H1 (cell line): Measurements from ENCODE around the gene ZNF184. TPM values are rescaled to one million over a fixed set of nuclear protein-coding genes. Genes with fewer than 3 reads are reported as not detected.
A peak's percentile ranks its signal among the peaks of the same experiment; 100 is the strongest.

Experiments
- CTCF ChIA-PET: fragments of 300-600 bp; sonication (Branson Sonifier 250); formaldehyde crosslinking; loops from one replicate; lab custom pipeline; 2021; ENCODE audit not compliant: partially characterized antibody; lab: Charles Lee
- POLR2A ChIA-PET: fragments of 300-600 bp; sonication (Branson Sonifier 250); formaldehyde crosslinking; loops from one replicate; lab custom pipeline; 2021; ENCODE audit warnings: inconsistent platforms; ENCODE audit not compliant: partially characterized antibody; lab: Charles Lee
- DNase-seq, 2 experiments: peaks; one replicate each; pipeline versions ENCODE4 v3.0.0 to v3.0.0-alpha.2; 2010 to 2022; ENCODE audit warnings: low spot score in 2 of 2, low read depth in 1 of 2, mixed read lengths in 1 of 2
- FAIRE-seq: peaks from 2 replicates; lab custom pipeline; 2011; peaks lifted over from hg19 to GRCh38; lab: Jason Lieb, UNC
- H2AFZ ChIP-seq: 2 replicates; pipeline ENCODE4 v1.8.1; 2012; ENCODE audit warnings: low read length, inconsistent platforms
- H2AK5ac ChIP-seq: 2 replicates; pipeline ENCODE4 v1.6.1; 2013; ENCODE audit warnings: low read depth, low read length
- H2BK120ac ChIP-seq: replicated peaks from 2 replicates; pipeline ENCODE3; 2013; ENCODE audit warnings: low read depth, low read length, inconsistent platforms
- H2BK12ac ChIP-seq: 2 replicates; pipeline ENCODE4 v1.6.1; 2013; ENCODE audit warnings: low read depth, low read length
- H2BK15ac ChIP-seq: 2 replicates; pipeline ENCODE4 v1.6.1; 2013; ENCODE audit warnings: low read length
- H2BK20ac ChIP-seq: 2 replicates; pipeline ENCODE4 v1.6.1; 2013; ENCODE audit warnings: low read length
- H2BK5ac ChIP-seq: 2 replicates; pipeline ENCODE4 v1.6.1; 2013; ENCODE audit warnings: low read depth, low read length
- H3K14ac ChIP-seq: 2 replicates; pipeline ENCODE4 v1.6.1; 2013; ENCODE audit warnings: inconsistent platforms; ENCODE audit not compliant: insufficient read length
- H3K18ac ChIP-seq: 2 replicates; pipeline ENCODE4 v1.6.1; 2013; ENCODE audit warnings: low read length; ENCODE audit errors: extremely low read depth
- H3K23ac ChIP-seq: 2 replicates; pipeline ENCODE4 v1.6.1; 2013; ENCODE audit warnings: inconsistent platforms; ENCODE audit not compliant: insufficient read length
- H3K23me2 ChIP-seq: 2 replicates; pipeline ENCODE4 v1.6.1; 2013; ENCODE audit warnings: low read depth, low read length
- H3K27ac ChIP-seq: 2 replicates; pipeline ENCODE4 v1.6.1; 2011; ENCODE audit warnings: low read depth, low read length, inconsistent platforms
- H3K27me3 ChIP-seq, 4 experiments: replicated peaks in 1 of 4; 1 replicate in 1 of 4; 2 replicates in 3 of 4; pipeline versions ENCODE4 v1.6.1 to v1.8.1; 2011 to 2013; ENCODE audit warnings: low read length in 3 of 4, mild to moderate bottlenecking in 3 of 4, inconsistent platforms in 2 of 4, mixed read lengths in 2 of 4, moderate library complexity in 1 of 4; ENCODE audit not compliant: control insufficient read depth in 3 of 4, insufficient read depth in 3 of 4; ENCODE audit errors: extremely low read depth in 1 of 4
- H3K36me3 ChIP-seq, 4 experiments: 2 replicates each; pipeline versions ENCODE4 v1.6.1 to v1.8.1; 2011 to 2013; ENCODE audit warnings: mild to moderate bottlenecking in 4 of 4, low read length in 3 of 4, moderate library complexity in 2 of 4, control low read depth in 1 of 4, inconsistent platforms in 1 of 4; ENCODE audit not compliant: insufficient read depth in 4 of 4, control insufficient read depth in 2 of 4
- H3K4ac ChIP-seq: replicated peaks from 2 replicates; pipeline ENCODE3; 2013; ENCODE audit warnings: low read length, low read depth, mixed read lengths, inconsistent platforms; ENCODE audit not compliant: insufficient read length
- H3K4me1 ChIP-seq, 4 experiments: replicated peaks in 1 of 4; 1 replicate in 1 of 4; 2 replicates in 3 of 4; pipeline versions ENCODE4 v1.6.1 to v1.8.1; 2011 to 2013; ENCODE audit warnings: low read length in 3 of 4, inconsistent platforms in 2 of 4, mixed read lengths in 1 of 4; ENCODE audit not compliant: insufficient read depth in 4 of 4, control insufficient read depth in 3 of 4
- H3K4me2 ChIP-seq, 2 experiments: 2 replicates each; pipeline versions ENCODE4 v1.6.1 to v1.8.1; 2011 to 2013; ENCODE audit warnings: low read depth in 2 of 2, low read length in 2 of 2, control low read depth in 1 of 2, inconsistent platforms in 1 of 2, mild to moderate bottlenecking in 1 of 2; ENCODE audit not compliant: insufficient read depth in 1 of 2
- H3K4me3 ChIP-seq, 4 experiments: fragments of 200-600, 300-600 bp in 1 of 4; sonication (generic), shearing (Covaris generic), sonication (Bioruptor Twin) in 1 of 4; 2 replicates each; pipeline versions ENCODE4 v1.5.1 to v1.8.1; 2011 to 2016; ENCODE audit warnings: low read length in 4 of 4, low read depth in 3 of 4, control low read depth in 2 of 4, inconsistent platforms in 2 of 4, mild to moderate bottlenecking in 2 of 4, mixed read lengths in 1 of 4, moderate library complexity in 1 of 4; ENCODE audit not compliant: insufficient read depth in 2 of 4; ENCODE audit errors: extremely low read depth in 1 of 4
- H3K56ac ChIP-seq: replicated peaks from 2 replicates; pipeline ENCODE3; 2013; ENCODE audit warnings: low read depth, mild to moderate bottlenecking, mixed read lengths, low read length, inconsistent platforms; ENCODE audit not compliant: insufficient read length
- H3K79me1 ChIP-seq: 2 replicates; pipeline ENCODE4 v1.6.1; 2013; ENCODE audit warnings: low read depth, low read length, control low read depth
- H3K79me2 ChIP-seq, 2 experiments: 2 replicates each; pipeline versions ENCODE4 v1.6.1 to v1.8.1; 2012 to 2013; ENCODE audit warnings: low read length in 2 of 2, mild to moderate bottlenecking in 2 of 2, inconsistent platforms in 1 of 2; ENCODE audit not compliant: insufficient read depth in 2 of 2, control insufficient read depth in 1 of 2
- H3K9ac ChIP-seq, 4 experiments: replicated peaks in 1 of 4; 1 replicate in 1 of 4; 2 replicates in 3 of 4; pipeline versions ENCODE4 v1.6.1 to v1.8.1; 2011 to 2013; ENCODE audit warnings: low read depth in 3 of 4, low read length in 3 of 4, control low read depth in 2 of 4, mild to moderate bottlenecking in 2 of 4, moderate library complexity in 2 of 4, inconsistent platforms in 1 of 4; ENCODE audit errors: extremely low read depth in 1 of 4
- H3K9me3 ChIP-seq, 2 experiments: 2 replicates each; pipeline versions ENCODE4 v1.6.1 to v1.8.1; 2012 to 2013; ENCODE audit warnings: mild to moderate bottlenecking in 2 of 2, moderate library complexity in 2 of 2, control low read depth in 1 of 2, inconsistent platforms in 1 of 2, low read depth in 1 of 2, low read length in 1 of 2, mixed read lengths in 1 of 2; ENCODE audit not compliant: insufficient read depth in 2 of 2
- H4K20me1 ChIP-seq, 2 experiments: replicated peaks in 1 of 2; 2 replicates each; pipeline versions ENCODE3 to v1.8.1; 2011 to 2013; ENCODE audit warnings: inconsistent platforms in 2 of 2, low read length in 2 of 2, mild to moderate bottlenecking in 1 of 2; ENCODE audit not compliant: insufficient read depth in 2 of 2, control insufficient read depth in 1 of 2
- H4K5ac ChIP-seq: 2 replicates; pipeline ENCODE4 v1.6.1; 2013; ENCODE audit warnings: low read length, low read depth, mixed read lengths, inconsistent platforms; ENCODE audit not compliant: insufficient read length
- H4K8ac ChIP-seq: 2 replicates; pipeline ENCODE4 v1.8.0; 2013; ENCODE audit warnings: mild to moderate bottlenecking, moderate library complexity, low read length, inconsistent platforms; ENCODE audit not compliant: insufficient read depth; ENCODE audit errors: extremely low read depth
- H4K91ac ChIP-seq: replicated peaks from 2 replicates; pipeline ENCODE3; 2013; ENCODE audit warnings: low read length, mixed read lengths, inconsistent platforms; ENCODE audit not compliant: insufficient read length
- BCL11A ChIP-seq, 2 experiments: IDR thresholded peaks; one replicate each; pipeline ENCODE4 v1.6.1; 2011; ENCODE audit warnings: low read depth in 2 of 2, low read length in 2 of 2, mild to moderate bottlenecking in 2 of 2
- CHD1 ChIP-seq: IDR thresholded peaks from 2 replicates; pipeline ENCODE4 v1.6.1; 2012; ENCODE audit warnings: low read depth, low read length, improper control_type of control experiment
- KDM1A ChIP-seq: fragments of 200-600, 300-600 bp; sonication (generic); IDR thresholded peaks from 2 replicates; pipeline ENCODE4 v1.7.1; 2016; ENCODE audit warnings: mild to moderate bottlenecking, low read length, borderline replicate concordance
- SP4 ChIP-seq: IDR thresholded peaks from 2 replicates; pipeline ENCODE4 v1.6.1; 2012; ENCODE audit warnings: low read length, inconsistent platforms
- TAF7 ChIP-seq: optimal IDR thresholded peaks from 2 replicates; pipeline ENCODE3; 2011; ENCODE audit warnings: low read depth, mild to moderate bottlenecking, inconsistent platforms, low read length, moderate library complexity, borderline replicate concordance
- TEAD4 ChIP-seq: IDR thresholded peaks from 2 replicates; pipeline ENCODE4 v1.6.1; 2012; ENCODE audit warnings: low read depth, low read length, inconsistent platforms, mixed read lengths
- ZNF274 ChIP-seq: IDR thresholded peaks from 2 replicates; pipeline ENCODE4 v1.7.0; 2012; ENCODE audit warnings: low read length, borderline replicate concordance; ENCODE audit errors: extremely low read depth
- WGBS, 2 experiments: shearing (Covaris generic) in 1 of 2; methylation state at CpG; one replicate each; pipeline versions ENCODE4 v1.1.6 to v1.1.7; 2013 to 2015; ENCODE audit warnings: low lambda C conversion rate in 2 of 2, mixed read lengths in 2 of 2, inconsistent platforms in 1 of 2, low coverage in 1 of 2, missing lambda C conversion rate in 1 of 2; ENCODE audit not compliant: insufficient replicate concordance in 2 of 2, insufficient coverage in 1 of 2, insufficient read length in 1 of 2; ENCODE audit errors: extremely low coverage in 1 of 2, missing lambda C conversion rate in 1 of 2; 5-methylcytosine and 5-hydroxymethylcytosine counted together
- long read RNA-seq, 2 experiments: library from RNA in 1 of 2; library from capped mRNA in 1 of 2; stranded (forward); transcript quantifications; one replicate each; pipeline ENCODE4 v2.0.0, GENCODE V29; 2021; ENCODE audit warnings: inconsistent platforms in 1 of 2
- polyA minus RNA-seq, 3 experiments: library from RNA; depleted of rRNA, polyadenylated mRNA; stranded (reverse); fragments of >200 nt; gene quantifications; 1 replicate in 2 of 3; 2 replicates in 1 of 3; pipeline ENCODE4 v1.2.3, GENCODE V29; 2011
- polyA plus RNA-seq, 7 experiments: library from polyadenylated mRNA; depleted of rRNA in 3 of 7; stranded (reverse) in 5 of 7; unstranded in 2 of 7; fragments of >200 nt in 5 of 7; fragments of 200-250 nt in 2 of 7; gene quantifications; 1 replicate in 5 of 7; 2 replicates in 1 of 7; 4 replicates in 1 of 7; pipeline versions ENCODE4 v1.2.1 to v1.2.3, GENCODE V29; 2011 to 2013; ENCODE audit warnings: missing spikeins in 2 of 7, mixed read lengths in 2 of 7
- total RNA-seq: library from RNA; stranded (reverse); fragmentation: NEBNext Ultra II Directional; extraction: Animal tissue kit (Norgen Biotek cat#: 25700); gene quantifications from 2 replicates; pipeline ENCODE4 v1.2.1, GENCODE V29; 2021
- TF ChIP-seq, protein P1 (sequence below): IDR thresholded peaks from 2 replicates; pipeline ENCODE4 v1.6.1; 2011; ENCODE audit warnings: low read depth, mild to moderate bottlenecking, low read length; ENCODE audit not compliant: insufficient read depth

ZNF184 gene
- total RNA-seq: 11.7 and 12.3 TPM in 2 replicates
- polyA plus RNA-seq (2011; rRNA removed): 1.1 and 1.9 TPM in 2 replicates
- 2.4 TPM for polyA plus RNA-seq (2011; cell fraction: cytosol; rRNA removed)
- 1.1 TPM for polyA plus RNA-seq (2011; cell fraction: nucleus; rRNA removed)
- polyA plus RNA-seq (2012, experiment 1 of 2): 3.1 to 5.6 TPM (median 3.5 TPM) in 4 replicates
- polyA plus RNA-seq (2012, experiment 2 of 2): 0.35 TPM
- 8.5 TPM for polyA plus RNA-seq (2013, experiment 1 of 2)
- 8.1 TPM for polyA plus RNA-seq (2013, experiment 2 of 2)
- polyA minus RNA-seq (2011; rRNA and poly(A)+ RNA removed): 6.3 and 7.7 TPM in 2 replicates
- polyA minus RNA-seq (2011; cell fraction: cytosol; rRNA and poly(A)+ RNA removed): 5.1 TPM
- 11.6 TPM for polyA minus RNA-seq (2011; cell fraction: nucleus; rRNA and poly(A)+ RNA removed)
- long read RNA-seq, experiment 1, partial matches to known transcripts: 1 of 9 reads
- long read RNA-seq, experiment 1, other reads (novel, unspliced or antisense): 8 of 9 reads
- long read RNA-seq, experiment 2, partial matches to known transcripts: 0 of 12 reads
- long read RNA-seq, experiment 2, other reads (novel, unspliced or antisense): 7 of 12 reads

DNA sequence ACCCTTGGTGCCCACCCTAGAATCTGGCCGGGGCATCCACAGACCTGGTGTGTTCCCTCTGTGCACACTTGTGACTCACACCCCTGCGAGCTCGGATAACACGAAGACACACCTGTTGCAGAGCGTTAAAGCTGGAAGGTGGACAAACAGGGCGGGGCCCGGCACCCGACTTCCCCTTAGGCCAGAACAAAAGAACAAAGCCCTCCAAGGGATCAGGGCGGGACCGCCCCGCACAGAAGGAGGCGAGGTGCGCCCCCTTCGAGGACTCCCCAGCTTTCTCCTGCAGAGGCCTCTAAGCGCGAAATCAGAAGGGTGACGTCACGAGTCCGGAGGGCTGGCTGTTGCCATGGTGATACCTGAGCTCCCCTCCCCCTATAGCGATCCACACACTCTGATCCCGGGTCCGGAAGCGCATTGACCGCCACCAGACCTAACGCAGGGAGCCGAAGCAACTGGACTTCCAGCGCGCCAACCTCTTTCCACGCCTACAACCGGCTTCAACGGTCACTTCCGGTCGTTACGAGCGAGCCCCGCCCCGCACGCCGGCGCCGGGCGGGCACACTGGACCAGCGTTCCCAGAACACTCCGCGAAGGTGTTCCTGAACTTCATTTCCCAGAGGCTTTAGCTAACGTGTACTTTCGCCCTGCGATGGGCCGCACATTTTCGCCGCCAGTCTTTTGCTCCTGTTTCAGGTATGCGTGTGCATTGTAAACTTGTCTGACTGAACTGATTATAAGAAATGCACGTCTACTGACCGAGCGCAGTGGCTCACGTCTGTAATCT lies at the start of gene ZNF184:
Gene ZNF184 (minus strand): TSS at position 489 of the 784 bp plus-strand sequence. CDS start 811 bp downstream, outside the sequence.
- H4K91ac ChIP-seq: peak within 1 kb of the TSS; percentile 77
- TF ChIP-seq CHD1 (no peak), SP4 (no peak), BCL11A (IDR thresholded peaks at IDR 0.05; ENCODE audit: low read depth in 2 of 2, low read length in 2 of 2) (no peak), KDM1A (peak; percentile 70; the same call in 1 of the 2 replicates), ZNF274 (no peak), TEAD4 (peak; percentile 24; the same call in 1 of the 2 replicates), TAF7 (no peak)
- TF ChIP-seq, protein P1, sequence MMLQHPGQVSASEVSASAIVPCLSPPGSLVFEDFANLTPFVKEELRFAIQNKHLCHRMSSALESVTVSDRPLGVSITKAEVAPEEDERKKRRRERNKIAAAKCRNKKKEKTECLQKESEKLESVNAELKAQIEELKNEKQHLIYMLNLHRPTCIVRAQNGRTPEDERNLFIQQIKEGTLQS: no peak

More for the DNA sequence above, at the start of gene ZNF184:
- Histone ChIP-seq H3K14ac (no peak within 1 kb of the TSS), H2BK120ac (no peak within 1 kb of the TSS), H3K79me2 (peaks cover 0 to 11% of the 10 kb centered on the region in 2 experiments; a peak in 2 of 4 replicates), H3K56ac (peak within 1 kb of the TSS; percentile 43), H3K27ac (peak within 1 kb of the TSS; percentile 84), H3K23me2 (no peaks in the 10 kb centered on the region), H4K5ac (peak within 1 kb of the TSS; percentile 96), H3K9ac (peak within 1 kb of the TSS; percentile 82 to 90 (median 86)), H3K4me2 (peak within 1 kb of the TSS; percentile 88 to 93), H2BK20ac (no peak within 1 kb of the TSS), H2BK15ac (no peak within 1 kb of the TSS; the same call in 1 of the 2 replicates), H2AFZ (peak within 1 kb of the TSS; percentile 94), H4K20me1 (no peaks in the 10 kb centered on the region), H2BK12ac (peak within 1 kb of the TSS; percentile 7), H2BK5ac (peak within 1 kb of the TSS; percentile 83), H2AK5ac (no peak within 1 kb of the TSS), H3K4me1 (peaks cover 0 to 2% (median 0%) of the 10 kb centered on the region in 4 experiments; a peak in 2 of 7 replicates), H3K79me1 (no peaks in the 10 kb centered on the region), H3K23ac (no peak within 1 kb of the TSS), H3K36me3 (peaks cover 0 to 3% (median under 1%) of the 10 kb centered on the region in 4 experiments; a peak in 1 of 8 replicates), H3K9me3 (no peaks in the 10 kb centered on the region), H3K27me3 (peaks cover 0 to 2% (median 0%) of the 10 kb centered on the region in 4 experiments; a peak in 3 of 7 replicates), H3K18ac (peak within 1 kb of the TSS; percentile 51; the same call in 1 of the 2 replicates), H3K4me3 (peak within 1 kb of the TSS; percentile 78 to 96 (median 82)), H3K4ac (no peak within 1 kb of the TSS), H4K8ac (peak within 1 kb of the TSS; percentile 81)
- CTCF ChIA-PET: interaction anchor here (0.7 to 1.2 kb wide), 5 partner anchors 18 to 234 kb away, joined by 3 to 4 read pairs (median 3); no protein-coding TSS in a partner anchor
- POLR2A ChIA-PET: interaction anchor here (0.6 to 2.1 kb wide), 12 partner anchors 11 to 1376 kb away, joined by 3 to 9 read pairs (median 4); partner anchors contain the start of gene ZNF391
- WGBS, 2 experiments: 1% methylated on average over 51 of the region's 56 CpGs; no CpG with 5 or more reads in 1 of the 2 experiments
- DNase-seq (peak; percentile 92 to 98), FAIRE-seq (peak; percentile 39)
